WTC11 (cell line): ENCODE measurements around the gene SIX4. TPM values are rescaled to one million over a fixed set of nuclear protein-coding genes. Genes with fewer than 3 reads are reported as not detected.
A peak's percentile ranks its signal among the peaks of the same experiment; 100 is the strongest.

Experiments used
- ATF2 ChIP-seq: sonication (generic); formaldehyde crosslinking; IDR thresholded peaks from 2 replicates; pipeline ENCODE4 v1.8.1; 2022; ENCODE audit warnings: low read depth, missing genetic modification reagents, borderline replicate concordance
- CBFB ChIP-seq: sonication (generic); formaldehyde crosslinking; IDR thresholded peaks from 2 replicates; pipeline ENCODE4 v1.8.1; 2022; ENCODE audit warnings: mild to moderate bottlenecking, low read depth, missing genetic modification reagents
- E2F1 ChIP-seq: sonication (generic); formaldehyde crosslinking; IDR thresholded peaks from 2 replicates; pipeline ENCODE4 v1.8.0; 2022; ENCODE audit warnings: mild to moderate bottlenecking, missing genetic modification reagents
- E2F4 ChIP-seq: sonication (generic); formaldehyde crosslinking; IDR thresholded peaks from 2 replicates; pipeline ENCODE4 v1.8.1; 2022; ENCODE audit warnings: low read depth, mild to moderate bottlenecking, moderate library complexity, missing genetic modification reagents, borderline replicate concordance
- E2F5 ChIP-seq: sonication (generic); formaldehyde crosslinking; IDR thresholded peaks from 2 replicates; pipeline ENCODE4 v1.8.1; 2022; ENCODE audit warnings: mild to moderate bottlenecking, moderate library complexity, missing genetic modification reagents
- ELF4 ChIP-seq: sonication (generic); formaldehyde crosslinking; IDR thresholded peaks from 2 replicates; pipeline ENCODE4 v1.8.1; 2022; ENCODE audit warnings: low read depth, mild to moderate bottlenecking, moderate library complexity, missing genetic modification reagents
- FOXJ3 ChIP-seq: sonication (generic); formaldehyde crosslinking; IDR thresholded peaks from 2 replicates; pipeline ENCODE4 v1.9.0; 2021; ENCODE audit warnings: missing genetic modification reagents, mild to moderate bottlenecking, borderline replicate concordance
- GRHL2 ChIP-seq: fragments of 250-450 bp; sonication (Bioruptor Pico); IDR thresholded peaks from 2 replicates; pipeline ENCODE4 v1.8.0; 2022; ENCODE audit warnings: mild to moderate bottlenecking, moderate library complexity; ENCODE audit not compliant: insufficient replicate concordance, severe bottlenecking
- HMGXB4 ChIP-seq: sonication (generic); formaldehyde crosslinking; IDR thresholded peaks from 2 replicates; pipeline ENCODE4 v1.8.1; 2023; ENCODE audit warnings: mild to moderate bottlenecking, moderate library complexity, missing genetic modification reagents
- IRF1 ChIP-seq: sonication (generic); formaldehyde crosslinking; IDR thresholded peaks from 2 replicates; pipeline ENCODE4 v1.8.0; 2023; ENCODE audit warnings: missing genetic modification reagents
- JAZF1 ChIP-seq: fragments of 250-450 bp; sonication (Bioruptor Pico); IDR thresholded peaks from 2 replicates; pipeline ENCODE4 v1.9.0; 2021; ENCODE audit warnings: moderate library complexity, mild to moderate bottlenecking, inconsistent platforms
- MAX ChIP-seq: sonication (generic); formaldehyde crosslinking; IDR thresholded peaks from 2 replicates; pipeline ENCODE4 v1.8.0; 2022; ENCODE audit warnings: mild to moderate bottlenecking, missing genetic modification reagents
- MYBL2 ChIP-seq: sonication (generic); formaldehyde crosslinking; IDR thresholded peaks from 2 replicates; pipeline ENCODE4 v1.8.1; 2023; ENCODE audit warnings: mild to moderate bottlenecking, moderate library complexity, missing genetic modification reagents
- NFATC4 ChIP-seq: fragments of 250-450 bp; sonication (Bioruptor Pico); IDR thresholded peaks from 2 replicates; pipeline ENCODE4 v1.9.0; 2021; ENCODE audit warnings: mild to moderate bottlenecking
- NFE2L1 ChIP-seq: sonication (generic); formaldehyde crosslinking; IDR thresholded peaks from 2 replicates; pipeline ENCODE4 v1.8.1; 2023; ENCODE audit warnings: missing genetic modification reagents
- PRDM15 ChIP-seq: sonication (generic); formaldehyde crosslinking; IDR thresholded peaks from 2 replicates; pipeline ENCODE4 v1.8.0; 2022; ENCODE audit warnings: missing genetic modification reagents
- SMAD3 ChIP-seq: sonication (generic); formaldehyde crosslinking; IDR thresholded peaks from 2 replicates; pipeline ENCODE4 v1.8.0; 2022; ENCODE audit warnings: missing genetic modification reagents, mild to moderate bottlenecking, borderline replicate concordance
- SMAD4 ChIP-seq: sonication (generic); formaldehyde crosslinking; IDR thresholded peaks from 2 replicates; pipeline ENCODE4 v1.8.0; 2022; ENCODE audit warnings: mild to moderate bottlenecking, missing genetic modification reagents
- USF2 ChIP-seq: sonication (generic); formaldehyde crosslinking; IDR thresholded peaks from 2 replicates; pipeline ENCODE4 v1.8.1; 2023; ENCODE audit warnings: mild to moderate bottlenecking, missing genetic modification reagents, moderate library complexity
- ZNF138 ChIP-seq: sonication (generic); formaldehyde crosslinking; conservative IDR thresholded peaks from 2 replicates; pipeline ENCODE4 v1.8.1; 2022; ENCODE audit warnings: mild to moderate bottlenecking, moderate library complexity, missing genetic modification reagents
- ZNF219 ChIP-seq: sonication (generic); formaldehyde crosslinking; IDR thresholded peaks from 2 replicates; pipeline ENCODE4 v1.8.0; 2023; ENCODE audit warnings: missing genetic modification reagents, mild to moderate bottlenecking, borderline replicate concordance
- ZNF232 ChIP-seq: sonication (generic); formaldehyde crosslinking; IDR thresholded peaks from 2 replicates; pipeline ENCODE4 v1.8.0; 2022; ENCODE audit warnings: mild to moderate bottlenecking, missing genetic modification reagents
- ZNF263 ChIP-seq: sonication (generic); formaldehyde crosslinking; IDR thresholded peaks from 2 replicates; pipeline ENCODE4 v1.8.1; 2022; ENCODE audit warnings: low read depth, mild to moderate bottlenecking, moderate library complexity, missing genetic modification reagents
- ZNF317 ChIP-seq: sonication (generic); formaldehyde crosslinking; IDR thresholded peaks from 2 replicates; pipeline ENCODE4 v1.8.1; 2023; ENCODE audit warnings: low read depth, mild to moderate bottlenecking, moderate library complexity, missing genetic modification reagents, borderline replicate concordance
- ZNF423 ChIP-seq: fragments of 250-450 bp; sonication (Bioruptor Pico); IDR thresholded peaks from 2 replicates; pipeline ENCODE4 v2.1.2; 2022; ENCODE audit warnings: mild to moderate bottlenecking, moderate library complexity
- total RNA-seq: library from RNA; stranded (reverse); gene quantifications from 3 replicates; pipeline ENCODE4 v1.2.3, GENCODE V29; 2021

Gene SIX4
- total RNA-seq, 1 experiment from 2014 or later, result 41.8 TPM

- TF ChIP-seq PRDM15 (no peak), NFE2L1 (CRISPR knock-in tag) (no peak), ZNF232 (CRISPR knock-in tag) (0 out of 2 replicates have a peak, but pooled peaks have one; percentile 38), ZNF138 (CRISPR knock-in tag) (no peak), ELF4 (CRISPR knock-in tag) (no peak), NFATC4 (CRISPR knock-in tag) (no peak), MYBL2 (no peak), ZNF219 (CRISPR knock-in tag) (no peak), CBFB (CRISPR knock-in tag) (no peak), ATF2 (CRISPR knock-in tag) (no peak), E2F1 (CRISPR knock-in tag) (no peak), JAZF1 (CRISPR knock-in tag) (no peak), ZNF423 (peak; percentile 49; the same call in 1 of the 2 replicates), SMAD3 (CRISPR knock-in tag) (no peak), USF2 (CRISPR knock-in tag) (no peak), HMGXB4 (CRISPR knock-in tag) (0 out of 2 replicates have a peak, but pooled peaks have one; percentile 45), E2F4 (CRISPR knock-in tag) (no peak), SMAD4 (no peak), ZNF317 (CRISPR knock-in tag) (0 out of 2 replicates have a peak, but pooled peaks have one; percentile 16), GRHL2 (CRISPR knock-in tag) (no peak), E2F5 (0 out of 2 replicates have a peak, but pooled peaks have one; percentile 23), ZNF263 (CRISPR knock-in tag) (peak; percentile 26; the same call in 1 of the 2 replicates), IRF1 (CRISPR knock-in tag) (no peak), MAX (CRISPR knock-in tag) (0 out of 2 replicates have a peak, but pooled peaks have one; percentile 9), FOXJ3 (CRISPR knock-in tag) (no peak)
Measured at GRCh38 chr14:60721326-60722106, 2.6 kb downstream of the SIX4 start (continued).
